Measurements from ENCODE around the gene ZNF326. TPM values are rescaled to one million over a fixed set of nuclear protein-coding genes. Genes with fewer than 3 reads are reported as not detected.
"Not testable (repeated sequence)": the region's sequence is repeated elsewhere in the genome, so short reads cannot be mapped to it uniquely, and the experiment has no call there.

Gene ZNF326
- total RNA-seq, 8 experiments from 2014 or later = 18.6 to 45.4 (median 32.4) TPM

DNA sequence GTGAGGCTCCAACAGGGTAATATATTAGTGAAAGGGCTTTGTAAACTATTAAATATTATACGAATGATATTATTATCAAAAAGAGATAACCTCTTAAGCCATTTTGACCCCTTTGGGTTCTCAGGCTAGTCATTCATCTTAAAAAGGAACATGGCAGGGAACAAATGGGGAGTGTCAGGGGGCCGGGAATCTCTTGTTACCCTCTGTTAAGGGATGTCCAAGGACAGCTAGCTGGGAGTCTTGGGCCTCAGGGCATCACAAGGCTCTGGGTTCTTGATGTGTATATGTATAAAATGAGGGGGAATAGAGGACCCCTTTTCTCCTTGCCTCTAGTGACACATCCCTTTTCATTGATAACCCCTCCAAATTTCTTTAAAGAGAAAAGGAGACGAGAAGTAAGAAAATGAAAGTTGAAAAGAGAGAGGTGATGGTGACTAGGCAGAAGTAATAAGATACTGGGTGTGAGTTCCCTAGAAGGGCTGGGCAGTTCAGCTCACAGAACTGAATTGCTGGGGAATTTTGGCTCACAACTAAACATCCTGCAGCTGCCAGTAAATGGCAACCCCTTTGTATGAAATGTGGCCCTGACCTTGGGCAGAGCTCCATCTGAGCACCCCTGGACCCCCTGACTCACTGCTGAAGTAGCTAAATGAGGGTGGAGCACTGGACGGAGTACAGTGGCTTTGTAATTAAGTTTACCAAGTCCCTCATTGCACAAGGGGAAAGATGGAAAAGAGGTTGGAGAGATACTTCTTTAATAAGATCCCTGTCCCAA, 20.0 kb upstream of the ZNF326 start:
- Histone ChIP-seq H3K27ac (no peak overlapping the region), H3K4me3 (no peak overlapping the region), H3K4me1 (replicated peaks in 1 of 2) (peaks cover 0 to 5% of the 10 kb centered on the region in 2 donors)
- peak in 3 of 8 experiments; percentile 34 to 98 (median 97) for ATAC-seq (replicated peaks in 6 of 8)
- 33 to 100% (median 83%) methylated on average over 1 to 4 of the region's 4 CpGs for WGBS, 10 experiments
- in situ Hi-C loops (cut with MboI; ENCODE audit: low pct_unique_long_range_greater_than_20kb in 2 of 9, low sequenced_read_pairs in 9 of 9, unreplicated experiment in 9 of 9) = loop anchor here in 4 of 9 experiments (25.0 kb wide), 3 partner anchors 163 to 488 kb away; partner anchors contain the start of genes LRRC8C (in 3 of the 4) and LRRC8D (in 1 of the 4)

DNA sequence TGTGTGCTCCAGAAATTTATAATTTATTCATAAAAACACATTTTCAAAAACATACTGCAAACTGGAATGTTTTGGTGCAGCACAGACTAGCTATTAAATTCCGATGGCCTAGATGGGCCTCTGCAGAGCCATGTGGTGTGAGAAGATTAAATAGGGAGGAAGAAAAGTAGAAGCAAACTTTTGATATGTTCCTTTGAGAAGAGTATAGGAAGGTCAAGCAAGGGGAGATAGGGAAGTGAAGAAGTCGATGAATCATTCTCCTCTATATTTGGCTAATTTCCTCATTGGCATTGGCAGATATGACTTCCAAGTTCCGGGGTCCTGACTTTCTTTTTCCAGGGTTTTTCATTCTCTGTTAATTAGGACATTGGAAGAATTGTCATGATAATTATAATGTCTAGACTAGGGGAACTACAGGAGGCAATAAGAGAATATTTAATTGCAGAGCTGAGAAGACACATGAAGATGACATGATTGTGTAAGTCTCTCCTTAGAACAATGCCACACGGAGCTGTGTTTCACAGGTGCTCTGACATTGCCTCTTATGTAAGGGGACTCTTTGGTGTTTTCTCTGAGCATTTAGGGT, 19.3 kb upstream of the ZNF326 start:
- Histone ChIP-seq H3K4me3 (no peak overlapping the region), H3K27ac (no peak overlapping the region), H3K4me1 (replicated peaks in 1 of 2) (no peaks in the 10 kb centered on the region)
- in situ Hi-C loops (cut with MboI; ENCODE audit: low pct_unique_long_range_greater_than_20kb in 2 of 9, low sequenced_read_pairs in 9 of 9, unreplicated experiment in 9 of 9) = loop anchor here in 4 of 9 experiments (25.0 kb wide), 3 partner anchors 163 to 488 kb away; partner anchors contain the start of genes LRRC8C (in 3 of the 4) and LRRC8D (in 1 of the 4)
- peak in 2 of 8 experiments; percentile 4 to 10 for ATAC-seq (replicated peaks in 6 of 8)
- WGBS, 10 experiments = 44 to 100% (median 85%) methylated on average over 1 to 4 of the region's 4 CpGs; no CpG with 5 or more reads in 1 of the 10 experiments

DNA sequence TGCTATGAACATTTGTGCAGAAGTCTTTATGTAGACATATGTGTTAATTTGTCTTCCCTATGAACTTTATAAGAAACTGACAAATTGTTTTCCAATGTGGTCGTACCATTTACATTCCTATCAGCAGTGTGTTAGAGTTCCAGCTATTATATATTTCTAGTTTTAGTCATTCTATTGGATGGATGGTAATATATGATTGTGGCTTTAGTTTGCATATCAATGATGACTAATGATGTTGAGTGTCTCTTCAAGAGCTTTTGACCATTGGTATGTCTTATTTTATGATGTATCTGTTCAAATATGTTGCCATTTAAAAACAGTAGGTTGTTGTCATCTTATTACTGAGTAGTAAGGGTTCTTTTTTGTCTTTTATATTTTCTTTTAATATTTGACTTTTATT, 16.2 kb upstream of the ZNF326 start:
- H3K4me1 ChIP-seq (replicated peaks in 1 of 2) = no peaks in the 10 kb centered on the region
- no peak for ATAC-seq (replicated peaks in 6 of 8)
- in situ Hi-C loops (cut with MboI; ENCODE audit: low pct_unique_long_range_greater_than_20kb in 2 of 9, low sequenced_read_pairs in 9 of 9, unreplicated experiment in 9 of 9) = loop anchor here in 4 of 9 experiments (25.0 kb wide), 3 partner anchors 166 to 491 kb away; partner anchors contain the start of genes LRRC8C (in 3 of the 4) and LRRC8D (in 1 of the 4)
- H3K27ac ChIP-seq = no peak overlapping the region
- H3K4me3 ChIP-seq = no peak overlapping the region
- 30 to 100% (median 100%) methylated on average over 1 of the region's 1 CpG for WGBS, 10 experiments

DNA sequence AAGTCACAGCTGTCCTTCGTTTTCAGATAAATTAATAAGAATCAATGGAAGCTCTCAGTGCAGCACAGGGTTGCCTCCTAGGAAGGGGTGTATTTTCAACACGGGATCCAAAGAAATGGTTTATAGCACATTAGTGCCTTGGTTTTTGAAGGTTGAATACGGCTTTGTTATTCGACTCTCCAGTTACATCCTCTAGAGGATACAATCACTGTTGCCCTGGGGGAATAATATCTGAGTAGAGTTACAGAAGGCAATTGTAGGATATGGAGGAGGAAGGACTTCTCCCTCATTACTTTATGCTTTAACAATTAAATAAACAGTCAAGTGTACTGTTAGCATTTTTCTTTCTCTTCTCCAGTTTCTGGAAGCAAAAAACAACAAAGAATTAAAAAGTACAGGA, 14.3 kb upstream of the ZNF326 start:
- in situ Hi-C loops (cut with MboI; ENCODE audit: low pct_unique_long_range_greater_than_20kb in 2 of 9, low sequenced_read_pairs in 9 of 9, unreplicated experiment in 9 of 9) = loop anchor here in 7 of 9 experiments (10.0 to 25.0 kb wide), 5 partner anchors 166 to 493 kb away; partner anchors contain the start of genes LRRC8C (in 3 of the 7) and LRRC8D (in 1 of the 7)
- WGBS, 10 experiments = 30 to 72% (median 45%) methylated on average over 2 to 4 of the region's 4 CpGs
- H3K27ac ChIP-seq = no peak overlapping the region
- H3K4me3 ChIP-seq = no peak overlapping the region
- no peaks in the 10 kb centered on the region for H3K4me1 ChIP-seq (replicated peaks in 1 of 2)
- ATAC-seq (replicated peaks in 6 of 8) = peak in 1 of 8 experiments; percentile 18

DNA sequence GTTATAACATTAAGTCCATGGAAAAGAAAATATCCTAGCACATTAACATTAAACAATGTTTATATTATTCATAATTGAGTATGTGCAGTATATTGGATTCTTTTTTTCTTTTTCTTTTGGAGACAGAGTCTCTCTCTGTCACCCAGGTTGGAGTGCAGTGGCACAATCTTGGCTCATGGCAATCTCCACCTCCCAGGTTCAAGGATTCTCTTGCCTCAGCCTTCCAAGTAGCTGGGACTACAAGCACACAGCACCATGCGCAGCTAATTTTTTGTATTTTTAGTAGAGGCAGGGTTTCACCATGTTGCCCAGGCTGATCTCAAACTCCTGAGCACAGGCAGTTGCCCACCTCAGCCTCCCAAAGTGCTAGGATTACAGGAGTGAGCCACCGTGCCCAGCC, 12.1 kb upstream of the ZNF326 start:
- 64 to 100% (median 94%) methylated on average over 1 to 2 of the region's 2 CpGs; no CpG with 5 or more reads in 3 of the 10 experiments for WGBS, 10 experiments
- not testable (repeated sequence) for ATAC-seq (replicated peaks in 6 of 8); H3K27ac ChIP-seq; H3K4me3 ChIP-seq; H3K4me1 ChIP-seq (replicated peaks in 1 of 2)
- in situ Hi-C loops (cut with MboI; ENCODE audit: low pct_unique_long_range_greater_than_20kb in 2 of 9, low sequenced_read_pairs in 9 of 9, unreplicated experiment in 9 of 9) = loop anchor here in 7 of 9 experiments (10.0 to 25.0 kb wide), 5 partner anchors 168 to 496 kb away; partner anchors contain the start of genes LRRC8C (in 3 of the 7) and LRRC8D (in 1 of the 7)

DNA sequence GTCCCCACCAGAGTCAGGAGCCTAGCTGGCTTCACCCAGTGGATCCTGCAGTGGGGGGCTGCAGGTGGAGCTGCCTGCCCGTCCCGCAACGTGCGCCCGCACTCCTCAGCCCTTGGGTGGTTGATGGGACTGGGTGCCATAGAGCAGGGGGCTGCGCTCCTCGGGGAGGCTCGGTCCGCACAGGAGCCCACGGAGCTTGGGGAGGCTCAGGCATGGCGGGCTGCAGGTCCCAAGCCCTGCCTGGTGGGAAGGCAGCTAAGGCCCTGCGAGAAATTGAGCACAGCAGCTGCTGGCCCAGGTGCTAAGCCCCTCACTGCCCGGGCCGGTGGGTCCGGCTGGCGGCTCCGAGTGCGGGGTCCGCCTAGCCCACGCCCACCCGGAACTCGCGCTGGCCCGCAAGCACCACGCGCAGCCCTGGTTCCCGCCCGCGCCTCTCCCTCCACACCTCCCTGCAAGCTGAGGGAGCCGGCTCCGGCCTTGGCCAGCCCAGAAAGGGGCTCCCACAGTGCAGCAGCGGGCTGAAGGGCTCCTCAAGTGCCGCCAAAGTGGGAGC, 10.3 kb upstream of the ZNF326 start:
- not testable (repeated sequence) for H3K27ac ChIP-seq

DNA sequence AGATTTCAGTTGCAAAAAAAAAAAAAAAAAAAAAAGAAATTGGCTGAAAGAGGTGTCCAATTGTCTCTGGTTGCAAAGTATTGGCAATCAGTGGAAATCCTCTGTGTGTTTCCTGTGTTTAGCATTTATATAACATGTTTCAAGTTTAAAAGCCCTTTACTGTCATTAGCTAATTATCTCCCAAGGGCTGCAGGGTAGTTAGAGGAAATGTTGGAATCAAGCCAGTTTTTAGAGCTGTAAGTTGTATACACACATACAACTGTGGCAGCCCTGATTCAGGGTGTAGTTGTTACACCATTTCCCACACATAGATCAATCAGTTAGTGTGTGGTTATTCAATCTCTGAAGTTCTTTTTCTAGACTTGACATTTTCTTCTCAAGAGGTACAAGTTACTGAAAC, 8.9 kb upstream of the ZNF326 start:
- in situ Hi-C loops (cut with MboI; ENCODE audit: low pct_unique_long_range_greater_than_20kb in 2 of 9, low sequenced_read_pairs in 9 of 9, unreplicated experiment in 9 of 9) = loop anchor here in 8 of 9 experiments (5.0 to 25.0 kb wide), 6 partner anchors 171 to 499 kb away; partner anchors contain the start of genes LRRC8C (in 3 of the 8) and LRRC8D (in 1 of the 8)
- no peak overlapping the region for H3K27ac ChIP-seq
- H3K4me1 ChIP-seq (replicated peaks in 1 of 2) = no peaks in the 10 kb centered on the region
- peak in 1 of 8 experiments; percentile 42 for ATAC-seq (replicated peaks in 6 of 8)
- H3K4me3 ChIP-seq = no peak overlapping the region

More for the DNA sequence above, 10.3 kb upstream of the ZNF326 start:
- WGBS, 10 experiments = 80 to 100% (median 93%) methylated on average over 1 to 17 of the region's 33 CpGs; no CpG with 5 or more reads in 6 of the 10 experiments
- not testable (repeated sequence) for H3K4me1 ChIP-seq (replicated peaks in 1 of 2); H3K4me3 ChIP-seq; ATAC-seq (replicated peaks in 6 of 8)
- in situ Hi-C loops (cut with MboI; ENCODE audit: low pct_unique_long_range_greater_than_20kb in 2 of 9, low sequenced_read_pairs in 9 of 9, unreplicated experiment in 9 of 9) = loop anchor here in 8 of 9 experiments (5.0 to 25.0 kb wide), 6 partner anchors 170 to 497 kb away; partner anchors contain the start of genes LRRC8C (in 3 of the 8) and LRRC8D (in 1 of the 8)

DNA sequence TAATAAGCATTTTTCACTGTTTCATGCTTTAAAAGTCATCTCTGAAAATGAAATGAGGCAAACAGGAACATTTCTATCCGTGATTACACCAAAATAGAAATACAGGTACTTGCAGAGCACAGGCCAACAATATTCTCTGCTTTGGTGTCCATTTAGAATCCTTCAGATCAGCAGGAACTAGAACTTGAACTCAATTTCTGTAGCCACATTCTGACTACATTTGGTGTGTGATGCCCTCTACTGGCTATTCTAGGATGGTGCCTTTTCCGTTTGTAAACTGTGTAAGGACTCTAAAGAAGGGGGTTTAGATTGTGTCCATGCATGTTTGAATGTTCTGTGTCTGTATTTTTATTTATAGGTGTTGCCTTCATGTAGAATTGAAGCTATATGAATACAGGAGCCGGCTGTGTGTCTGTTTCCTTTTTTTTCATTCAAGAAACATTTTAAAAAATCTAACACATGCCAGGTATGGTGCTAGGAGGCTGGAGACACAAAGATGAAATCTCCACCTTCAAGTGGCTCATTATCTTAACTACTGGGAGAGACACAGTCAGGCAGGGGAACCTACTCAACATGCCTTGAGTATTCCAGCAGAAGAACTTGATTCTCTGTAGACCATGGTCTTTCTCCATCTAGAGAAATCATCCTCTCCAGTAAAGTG, 7.6 kb upstream of the ZNF326 start:
- peak; percentile 22 to 93 (median 90) for ATAC-seq (replicated peaks in 6 of 8)
- WGBS, 10 experiments = 0 to 7% (median 0%) methylated on average over 1 to 3 of the region's 3 CpGs
- H3K27ac ChIP-seq = no peak overlapping the region
- H3K4me1 ChIP-seq (replicated peaks in 1 of 2) = no peaks in the 10 kb centered on the region
- no peak overlapping the region for H3K4me3 ChIP-seq
- in situ Hi-C loops (cut with MboI; ENCODE audit: low pct_unique_long_range_greater_than_20kb in 2 of 9, low sequenced_read_pairs in 9 of 9, unreplicated experiment in 9 of 9) = loop anchor here in 8 of 9 experiments (5.0 to 25.0 kb wide), 6 partner anchors 172 to 500 kb away; partner anchors contain the start of genes LRRC8C (in 3 of the 8) and LRRC8D (in 1 of the 8)

DNA sequence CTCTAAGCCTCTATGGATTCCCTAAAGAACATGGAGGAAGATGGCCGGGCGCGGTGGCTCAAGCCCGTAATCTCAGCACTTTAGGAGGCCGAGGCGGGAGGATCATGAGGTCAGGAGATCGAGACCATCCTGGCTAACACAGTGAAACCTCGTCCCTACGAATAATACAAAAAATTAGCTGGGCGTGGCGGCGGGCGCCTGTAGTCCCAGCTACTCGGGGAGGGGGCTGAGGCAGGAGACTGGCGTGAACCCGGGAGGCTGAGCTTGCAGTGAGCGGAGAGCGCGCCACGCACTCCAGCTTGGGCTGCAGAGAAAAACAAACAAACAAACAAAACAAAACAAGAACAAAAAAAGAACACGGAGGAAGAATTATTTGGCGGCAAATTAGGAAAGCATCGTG, 5.8 kb upstream of the ZNF326 start:
- WGBS, 10 experiments = 73 to 100% (median 89%) methylated on average over 3 to 23 of the region's 23 CpGs; no CpG with 5 or more reads in 1 of the 10 experiments
- in situ Hi-C loops (cut with MboI; ENCODE audit: low pct_unique_long_range_greater_than_20kb in 2 of 9, low sequenced_read_pairs in 9 of 9, unreplicated experiment in 9 of 9) = loop anchor here in 8 of 9 experiments (5.0 to 25.0 kb wide), 6 partner anchors 174 to 502 kb away; partner anchors contain the start of genes LRRC8C (in 3 of the 8) and LRRC8D (in 1 of the 8)
- no peak for ATAC-seq (replicated peaks in 6 of 8)

DNA sequence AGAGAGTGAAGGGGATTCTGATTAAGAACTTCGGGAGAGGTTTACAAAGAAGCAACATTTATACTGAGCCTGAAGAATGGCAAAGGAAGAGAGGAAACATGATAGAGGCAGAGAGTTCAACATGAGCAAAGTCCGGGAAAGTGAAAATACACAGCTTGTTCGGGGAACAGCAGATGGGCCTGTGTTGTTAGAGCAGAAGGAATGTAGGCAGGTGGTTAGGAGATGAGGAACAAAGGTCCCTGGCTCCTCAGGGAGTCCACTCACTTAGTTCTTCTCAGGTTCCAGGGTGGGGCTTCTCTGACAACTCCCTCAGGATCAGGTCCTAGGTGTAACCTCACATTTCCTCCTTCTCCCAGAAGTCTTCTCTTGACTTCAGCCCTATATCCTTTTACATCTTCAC, 5.1 kb upstream of the ZNF326 start:
- Histone ChIP-seq H3K4me3 (no peak overlapping the region), H3K27ac (no peak overlapping the region), H3K4me1 (replicated peaks in 1 of 2) (peaks cover 3% of the 10 kb centered on the region in 2 donors)
- no peak for ATAC-seq (replicated peaks in 6 of 8)
- in situ Hi-C loops (cut with MboI; ENCODE audit: low pct_unique_long_range_greater_than_20kb in 2 of 9, low sequenced_read_pairs in 9 of 9, unreplicated experiment in 9 of 9) = loop anchor here (5.0 to 25.0 kb wide), 6 partner anchors 175 to 502 kb away; partner anchors contain the start of genes LRRC8C (in 3 of the 9) and LRRC8D (in 1 of the 9)
- WGBS, 10 experiments = 10 to 100% (median 85%) methylated on average over 1 to 3 of the region's 3 CpGs

More for the DNA sequence above, 5.8 kb upstream of the ZNF326 start:
- H3K4me3 ChIP-seq = no peak overlapping the region
- peaks cover under 1% of the 10 kb centered on the region in 2 donors for H3K4me1 ChIP-seq (replicated peaks in 1 of 2)
- H3K27ac ChIP-seq = no peak overlapping the region

DNA sequence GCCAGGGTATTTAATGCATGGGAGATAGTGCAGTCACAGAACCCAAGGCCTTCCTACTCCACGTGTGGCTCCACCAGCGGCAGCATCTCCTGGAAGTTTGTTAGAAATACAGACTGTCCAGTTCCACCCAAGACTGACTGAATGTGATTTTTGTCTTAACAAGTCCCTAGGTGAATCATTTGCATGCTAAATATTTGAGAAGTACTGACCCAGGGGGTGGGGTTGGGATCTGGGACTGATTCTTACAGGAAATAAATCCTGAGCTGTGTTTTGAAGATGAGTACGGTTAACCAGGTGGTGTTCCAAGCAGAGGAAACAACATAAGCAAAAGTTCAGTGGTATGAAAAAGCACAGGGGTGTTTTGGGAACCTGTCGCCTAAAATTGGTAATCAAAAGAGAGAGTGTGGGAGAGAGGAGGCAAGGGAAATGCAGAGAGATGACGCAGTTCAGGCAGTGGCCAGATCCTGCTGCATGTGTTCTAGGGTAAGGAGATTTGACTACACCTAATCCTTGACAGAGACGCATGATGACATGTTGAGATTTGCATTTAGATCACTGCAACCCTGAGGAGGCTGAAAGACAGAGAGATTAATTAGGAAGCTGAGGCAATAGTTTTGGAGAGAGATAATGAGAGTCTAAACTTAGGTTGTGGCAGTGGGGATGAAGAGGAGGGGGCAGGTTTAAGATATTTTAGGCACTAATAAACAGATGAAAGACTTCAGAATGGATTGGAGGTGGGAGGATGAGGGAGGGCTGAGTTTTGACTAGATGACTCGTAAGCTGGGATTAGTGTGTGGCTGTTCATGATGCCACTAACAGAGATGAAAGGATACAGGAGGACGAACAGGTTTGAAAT, 3.7 kb upstream of the ZNF326 start:
- ATAC-seq (replicated peaks in 6 of 8) = peak in 2 of 8 experiments; percentile 23 to 28
- no peak overlapping the region for H3K27ac ChIP-seq
- 18 to 100% (median 73%) methylated on average over 2 to 8 of the region's 8 CpGs for WGBS, 10 experiments
- H3K4me1 ChIP-seq (replicated peaks in 1 of 2) = peaks cover 3% of the 10 kb centered on the region in 2 donors
- H3K4me3 ChIP-seq = no peak overlapping the region
- in situ Hi-C loops (cut with MboI; ENCODE audit: low pct_unique_long_range_greater_than_20kb in 2 of 9, low sequenced_read_pairs in 9 of 9, unreplicated experiment in 9 of 9) = loop anchor here in 5 of 9 experiments (10.0 to 25.0 kb wide), 4 partner anchors 179 to 504 kb away; partner anchors contain the start of genes LRRC8C (in 3 of the 5) and LRRC8D (in 1 of the 5)
